Mesodermal cell (in vitro differentiated cells): Measurements from ENCODE around the gene NKX3-2.

Source experiments
- H3K27ac ChIP-seq: 2 replicates; pipeline ENCODE4 v1.7.0; 2013; ENCODE audit warnings: mild to moderate bottlenecking, low read depth, low read length, moderate library complexity; ENCODE audit not compliant: severe bottlenecking
- H3K36me3 ChIP-seq: 2 replicates; pipeline ENCODE4 v1.7.1; 2013; ENCODE audit warnings: mild to moderate bottlenecking, low read length, moderate library complexity; ENCODE audit not compliant: control insufficient read depth, insufficient read depth
- H3K4me1 ChIP-seq: one replicate; pipeline ENCODE4 v1.7.1; 2013; ENCODE audit warnings: mild to moderate bottlenecking, low read length; ENCODE audit not compliant: insufficient read depth, control insufficient read depth, poor library complexity, severe bottlenecking
- H3K4me3 ChIP-seq: 2 replicates; pipeline ENCODE4 v1.7.0; 2013; ENCODE audit warnings: low read length, control low read depth, mild to moderate bottlenecking; ENCODE audit not compliant: insufficient read depth, poor library complexity, severe bottlenecking; ENCODE audit errors: extremely low read depth
- H3K9me3 ChIP-seq: 2 replicates; pipeline ENCODE4 v1.7.1; 2013; ENCODE audit warnings: mild to moderate bottlenecking, low read length, moderate library complexity; ENCODE audit not compliant: control insufficient read depth
- WGBS, 2 experiments: methylation state at CpG; one replicate each; pipeline ENCODE4 v1.1.5; 2013; ENCODE audit warnings: missing lambda C conversion rate in 2 of 2; ENCODE audit not compliant: insufficient coverage in 2 of 2; 5-methylcytosine and 5-hydroxymethylcytosine counted together

Gene NKX3-2

DNA sequence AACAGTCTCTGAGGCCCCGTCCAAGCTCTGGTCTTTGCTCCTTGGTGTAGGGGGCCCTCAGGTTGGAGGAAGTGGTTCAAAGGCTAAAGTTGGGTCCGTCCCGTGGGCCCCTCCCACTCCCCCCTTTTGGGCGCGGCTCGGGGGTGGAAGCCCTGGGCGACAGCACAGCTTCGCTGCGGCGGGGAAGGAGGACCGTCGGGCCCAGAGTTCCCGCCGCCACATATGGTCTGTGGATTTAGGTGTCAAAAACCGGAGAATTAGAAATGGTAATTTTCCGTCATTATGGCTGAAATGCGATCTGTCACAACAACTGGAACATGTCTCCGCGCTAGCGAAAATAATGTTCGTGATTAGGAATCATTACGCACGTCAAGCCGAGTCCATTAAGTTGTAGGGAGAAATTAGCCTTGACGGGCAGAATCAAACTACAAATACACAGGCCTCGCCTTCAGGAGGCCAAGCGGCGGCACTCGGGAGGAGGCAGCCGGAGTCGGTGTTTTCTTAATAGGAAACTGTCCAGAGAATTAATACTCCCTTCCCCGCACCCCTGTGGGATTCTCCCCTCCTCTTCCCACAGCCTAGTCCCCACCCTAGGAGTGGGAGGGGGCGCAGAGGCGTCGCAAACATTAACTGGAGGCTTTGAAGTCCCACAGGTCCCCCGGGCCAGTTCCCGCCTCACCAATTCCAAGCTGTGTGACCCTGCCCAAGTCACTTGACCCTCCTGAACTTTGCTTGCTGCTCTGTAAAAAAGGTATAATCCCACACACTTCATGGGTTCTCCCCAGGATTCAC lies 15.0 kb downstream of the NKX3-2 start:
- no peaks in the 10 kb centered on the region for H3K9me3 ChIP-seq
- no peaks in the 10 kb centered on the region for H3K36me3 ChIP-seq
- H3K27ac ChIP-seq, result no peak overlapping the region
- WGBS, 2 experiments, result 84 to 91% methylated on average over 23 to 37 of the region's 37 CpGs
- H3K4me1 ChIP-seq, result peaks cover 14% of the 10 kb centered on the region
- no peak overlapping the region for H3K4me3 ChIP-seq

DNA sequence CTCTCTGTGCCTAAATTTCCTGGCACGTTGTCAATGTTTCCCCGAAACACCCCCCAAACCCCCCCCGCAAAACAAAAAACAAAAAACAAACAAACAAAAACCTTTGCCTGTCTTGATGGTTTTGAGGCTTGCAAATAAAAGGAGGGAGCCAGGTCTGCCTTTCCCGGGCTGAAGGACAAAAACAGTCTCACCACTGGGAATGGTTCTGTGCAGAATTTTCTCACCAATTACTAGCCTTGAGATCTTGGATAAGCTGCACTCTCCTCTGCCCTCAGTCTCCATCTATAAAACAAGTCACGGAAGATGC lies 15.5 kb downstream of the NKX3-2 start:
- H3K4me3 ChIP-seq, result no peak overlapping the region
- H3K27ac ChIP-seq, result no peak overlapping the region
- 83 to 94% methylated on average over 2 of the region's 5 CpGs for WGBS, 2 experiments
- H3K9me3 ChIP-seq, result no peaks in the 10 kb centered on the region
- no peaks in the 10 kb centered on the region for H3K36me3 ChIP-seq
- H3K4me1 ChIP-seq, result peaks cover 10% of the 10 kb centered on the region

DNA sequence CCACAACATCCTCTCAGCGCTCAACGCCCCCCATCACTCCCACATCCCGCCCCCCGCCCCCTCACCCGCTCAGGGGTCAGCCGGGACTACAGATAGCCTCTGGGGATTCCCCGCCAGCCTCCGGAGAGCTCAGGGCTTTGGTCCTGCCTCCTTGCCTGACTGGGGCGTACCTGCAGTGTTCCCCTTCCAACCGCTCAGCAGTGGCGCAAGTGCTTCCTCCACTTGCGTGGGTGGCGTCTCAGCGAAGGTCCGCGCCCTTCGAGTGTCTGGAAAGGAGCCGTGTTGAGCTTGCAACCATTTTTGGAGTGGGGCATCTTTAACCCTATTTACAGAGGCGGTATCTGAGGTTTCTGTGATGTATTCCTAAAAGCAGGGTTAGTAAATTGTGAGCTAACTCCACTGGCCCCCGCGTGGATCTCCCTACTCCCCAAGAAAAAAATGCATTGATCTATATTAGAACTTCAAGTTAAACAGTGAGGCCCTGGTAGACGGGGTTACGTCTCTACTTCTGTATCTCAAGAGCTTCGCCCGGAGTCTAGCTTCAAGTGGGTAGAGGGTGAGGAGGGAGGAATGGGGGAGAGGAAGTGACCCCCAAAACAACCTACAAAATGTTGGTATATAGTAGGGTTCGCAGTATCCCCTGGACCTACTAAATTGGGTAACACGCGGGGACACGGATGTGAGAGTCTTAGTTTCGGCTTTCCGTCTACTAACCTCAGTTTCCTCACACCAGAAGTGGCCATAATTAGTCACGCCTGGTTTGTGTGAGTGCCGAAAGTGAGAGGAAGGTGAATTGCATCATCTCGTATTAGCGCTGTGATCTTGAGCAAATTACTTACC lies 16.1 kb downstream of the NKX3-2 start:
- Histone ChIP-seq H3K36me3 (no peaks in the 10 kb centered on the region), H3K4me3 (no peak overlapping the region)
- WGBS, 2 experiments, result 81 to 87% methylated on average over 23 to 24 of the region's 35 CpGs

DNA sequence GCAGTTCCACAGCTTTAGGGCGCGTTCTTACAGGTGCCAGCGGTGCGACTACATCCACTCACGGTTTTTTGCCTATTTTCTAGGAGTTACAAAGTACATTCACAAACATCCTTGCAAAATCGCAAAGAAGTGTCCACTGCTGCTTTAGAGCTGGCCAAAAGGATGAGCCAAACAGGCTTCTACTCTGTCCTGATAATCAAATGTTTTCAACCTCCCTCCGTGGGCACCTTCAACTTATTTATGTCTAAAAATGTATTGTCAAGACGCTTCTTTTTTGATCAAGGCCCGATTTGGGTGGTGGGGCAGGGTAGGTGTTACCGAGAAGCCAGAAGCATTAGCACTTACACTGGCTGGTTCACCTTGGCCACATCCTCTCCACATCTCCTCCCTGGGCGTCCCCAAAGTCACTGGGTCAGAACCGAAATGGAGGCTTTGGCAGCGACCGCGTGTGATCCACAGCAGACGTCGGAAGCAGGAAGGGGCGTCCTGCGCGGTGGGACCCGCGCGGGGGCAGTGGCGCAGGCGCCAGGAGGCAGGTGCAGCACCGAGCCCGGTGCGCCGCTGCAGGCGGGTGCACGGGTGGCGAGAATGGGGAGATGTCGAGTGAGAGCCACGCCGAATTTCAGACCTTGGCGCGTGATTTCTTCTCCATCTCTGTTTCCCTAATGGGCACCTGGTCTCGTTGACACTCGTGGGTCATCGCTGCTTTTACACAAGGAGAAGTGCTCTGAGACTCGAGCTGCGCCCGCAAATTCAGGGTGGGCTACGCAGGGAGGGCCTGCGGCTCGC lies 16.9 kb downstream of the NKX3-2 start:
- Histone ChIP-seq H3K4me1 (peaks cover 9% of the 10 kb centered on the region), H3K36me3 (no peaks in the 10 kb centered on the region), H3K9me3 (no peaks in the 10 kb centered on the region), H3K27ac (no peak overlapping the region), H3K4me3 (no peak overlapping the region)
- 87 to 92% methylated on average over 40 to 43 of the region's 46 CpGs for WGBS, 2 experiments

More for the DNA sequence above, 16.1 kb downstream of the NKX3-2 start:
- Histone ChIP-seq H3K27ac (no peak overlapping the region), H3K9me3 (no peaks in the 10 kb centered on the region), H3K4me1 (peaks cover 10% of the 10 kb centered on the region)

DNA sequence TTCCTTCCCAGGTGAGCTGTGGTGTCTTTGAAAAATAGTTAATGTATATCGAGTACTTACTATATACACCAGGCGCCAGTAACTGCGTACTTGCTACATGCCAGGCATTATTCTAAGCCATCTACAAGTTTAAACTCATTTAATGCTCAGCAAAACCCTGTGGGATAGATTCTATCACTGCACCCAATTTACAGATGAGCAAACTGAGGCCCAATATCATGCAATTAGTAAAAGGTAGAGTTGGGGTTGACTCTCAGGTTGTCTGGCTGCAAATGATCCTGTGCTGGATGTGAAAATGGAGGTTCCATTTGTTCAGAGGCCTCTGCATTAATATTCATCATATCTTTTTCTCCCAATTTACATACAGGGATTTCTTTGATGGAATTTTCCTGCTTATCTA lies 17.6 kb downstream of the NKX3-2 start:
- WGBS, 2 experiments, result 100% methylated on average over 2 of the region's 3 CpGs; no CpG with 5 or more reads in 1 of the 2 experiments
- H3K4me1 ChIP-seq, result peaks cover 6% of the 10 kb centered on the region
- H3K4me3 ChIP-seq, result no peak overlapping the region
- H3K9me3 ChIP-seq, result no peaks in the 10 kb centered on the region
- no peaks in the 10 kb centered on the region for H3K36me3 ChIP-seq
- H3K27ac ChIP-seq, result no peak overlapping the region

DNA sequence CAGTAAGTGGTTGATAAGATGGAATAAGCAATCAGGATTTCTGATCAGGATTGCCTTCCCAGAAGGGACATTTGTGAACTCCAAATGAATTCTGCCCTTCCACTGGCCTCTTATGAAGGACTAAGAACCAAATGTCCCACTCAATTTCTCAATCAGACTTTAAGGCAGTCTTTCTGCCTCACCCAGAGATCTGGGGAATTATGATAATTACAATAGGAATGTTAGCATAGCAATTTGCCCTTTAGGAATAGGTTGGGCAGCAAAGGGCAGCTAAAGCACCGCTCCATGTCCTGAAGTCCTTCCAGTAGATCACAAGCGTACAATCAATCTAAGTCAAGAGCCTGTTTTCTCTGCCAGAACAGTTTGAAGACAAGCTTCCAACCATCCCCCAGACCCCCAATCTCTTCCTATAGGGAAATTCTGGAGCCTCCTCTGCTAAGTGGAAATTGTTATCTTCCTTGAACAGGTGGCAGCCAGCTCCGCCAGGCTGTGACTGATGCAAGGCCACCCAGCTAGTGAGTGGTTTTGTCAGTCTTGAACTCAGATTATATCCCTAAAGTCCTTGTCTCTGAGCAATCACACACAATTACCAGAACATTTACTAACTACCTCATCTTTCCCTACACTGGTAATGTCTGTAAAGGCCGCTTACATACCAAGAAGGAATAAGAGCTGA lies 18.6 kb downstream of the NKX3-2 start:
- 84 to 93% methylated on average over 2 of the region's 4 CpGs for WGBS, 2 experiments
- no peak overlapping the region for H3K27ac ChIP-seq
- H3K36me3 ChIP-seq, result no peaks in the 10 kb centered on the region
- H3K4me3 ChIP-seq, result no peak overlapping the region
- H3K4me1 ChIP-seq, result no peaks in the 10 kb centered on the region
- no peaks in the 10 kb centered on the region for H3K9me3 ChIP-seq

DNA sequence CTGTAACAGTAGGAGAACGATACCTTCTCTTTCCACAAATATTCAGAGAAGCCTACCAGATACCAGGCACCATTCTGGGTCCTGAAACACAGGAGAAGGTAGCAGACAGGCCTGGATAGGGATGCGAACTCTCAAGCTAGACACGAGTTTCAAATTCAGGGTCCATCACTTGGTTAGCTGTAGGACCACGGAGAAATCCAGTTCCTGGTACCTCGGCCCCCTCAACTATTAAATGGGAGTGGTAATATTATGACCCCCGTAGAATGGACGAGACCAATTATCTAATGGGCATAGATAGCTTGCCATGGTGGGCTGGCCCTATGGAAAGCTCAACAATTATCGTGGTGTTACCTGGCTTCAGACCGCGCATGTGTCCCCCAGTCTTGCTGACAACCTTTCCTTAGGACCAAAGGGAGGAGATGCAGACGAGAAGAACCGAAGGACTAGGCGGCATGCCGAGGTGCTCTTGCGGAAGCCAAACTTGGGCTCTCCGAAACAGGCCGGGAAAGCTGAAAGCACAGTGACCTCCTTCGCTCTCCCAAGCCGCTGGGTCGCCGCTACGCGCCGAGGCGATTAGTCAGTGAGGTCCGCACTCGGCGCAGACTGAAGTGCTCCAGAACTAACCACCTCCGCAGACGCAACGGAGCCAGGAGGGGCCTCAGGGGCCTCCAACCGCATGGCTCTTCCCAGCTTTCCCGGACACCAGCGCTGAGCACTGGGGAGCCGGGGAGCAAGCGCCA lies 19.6 kb downstream of the NKX3-2 start:
- H3K9me3 ChIP-seq, result no peaks in the 10 kb centered on the region
- H3K36me3 ChIP-seq, result no peaks in the 10 kb centered on the region
- 93 to 94% methylated on average over 32 to 34 of the region's 36 CpGs for WGBS, 2 experiments
- no peak overlapping the region for H3K27ac ChIP-seq
- no peak overlapping the region for H3K4me3 ChIP-seq
- no peaks in the 10 kb centered on the region for H3K4me1 ChIP-seq

DNA sequence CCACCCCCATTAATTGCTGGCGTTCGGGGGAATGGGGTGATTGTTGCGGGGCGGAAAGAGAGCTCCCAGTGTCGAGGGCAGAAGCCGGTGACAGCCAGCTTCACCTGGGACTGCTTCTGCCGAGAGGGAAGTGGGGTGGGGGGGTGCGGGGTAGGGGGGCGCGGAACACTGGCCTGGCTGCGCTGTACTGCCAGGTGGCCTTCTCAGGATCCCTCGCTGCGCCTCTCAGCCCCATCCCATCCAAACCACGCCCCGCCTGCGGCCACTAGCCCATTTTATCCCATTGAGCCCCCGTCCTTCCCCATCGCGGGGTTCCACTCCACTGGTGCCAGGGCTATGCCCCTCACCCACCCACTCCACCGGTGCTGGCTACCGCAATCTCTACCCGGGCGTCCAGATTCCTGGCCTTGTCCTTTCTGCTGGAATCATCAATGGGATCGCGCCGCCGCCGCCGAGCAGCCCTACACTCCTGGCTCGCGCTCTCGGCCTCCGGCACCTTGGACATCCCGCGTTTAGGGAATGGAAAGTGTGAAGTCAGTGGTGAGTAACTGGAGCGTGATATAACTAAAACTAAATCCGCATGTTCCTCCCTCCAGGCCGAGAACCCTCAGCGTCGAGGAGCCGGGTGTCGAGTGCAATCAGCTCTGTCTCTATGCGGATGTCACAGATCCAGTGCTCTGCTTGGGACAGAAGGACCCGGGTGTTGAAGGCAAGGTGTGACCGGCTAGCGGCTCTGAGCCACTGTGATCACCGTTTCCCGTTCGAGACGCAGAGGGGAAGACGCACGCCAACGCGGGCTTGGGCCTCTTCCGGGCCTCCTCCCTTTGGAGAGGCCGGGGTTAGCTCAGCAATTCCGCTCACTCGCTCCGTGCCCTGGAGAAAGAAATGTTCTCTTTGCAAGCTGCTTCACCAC lies 20.5 kb downstream of the NKX3-2 start:
- 90 to 96% methylated on average over 40 to 45 of the region's 59 CpGs for WGBS, 2 experiments
- H3K27ac ChIP-seq, result no peak overlapping the region
- no peaks in the 10 kb centered on the region for H3K36me3 ChIP-seq
- no peaks in the 10 kb centered on the region for H3K4me1 ChIP-seq
- no peak overlapping the region for H3K4me3 ChIP-seq
- no peaks in the 10 kb centered on the region for H3K9me3 ChIP-seq

DNA sequence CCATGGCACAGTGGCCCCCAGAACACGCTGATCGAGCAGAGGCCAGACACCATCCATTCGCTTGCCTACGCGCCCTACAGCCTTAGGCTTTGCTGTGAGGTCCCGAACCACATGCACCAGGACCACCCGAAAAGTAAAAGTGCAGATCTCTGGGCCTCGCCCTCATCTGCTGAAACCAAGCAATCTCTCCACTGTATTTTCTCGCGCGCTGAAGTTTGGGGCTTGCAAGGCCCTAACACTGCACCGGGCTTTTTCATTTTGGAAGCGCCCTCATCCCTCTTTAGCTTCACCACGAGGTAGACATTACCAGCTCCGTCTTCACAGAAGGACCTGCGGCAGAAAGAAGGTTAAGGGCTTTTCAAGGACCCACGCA lies 21.2 kb downstream of the NKX3-2 start:
- 93 to 95% methylated on average over 16 to 17 of the region's 17 CpGs for WGBS, 2 experiments
- no peaks in the 10 kb centered on the region for H3K4me1 ChIP-seq
- no peaks in the 10 kb centered on the region for H3K36me3 ChIP-seq
- H3K9me3 ChIP-seq, result no peaks in the 10 kb centered on the region
- H3K4me3 ChIP-seq, result no peak overlapping the region
- no peak overlapping the region for H3K27ac ChIP-seq
